CD14-positive monocyte (primary cell): ENCODE results near the gene PIGL. TPM values are rescaled to one million over a fixed set of nuclear protein-coding genes. Genes with fewer than 3 reads are reported as not detected.

Experiments
- DNase-seq, 3 donors: peaks; one replicate each; pipeline ENCODE4 v3.0.0-alpha.2; 2011 to 2022
- H2AFZ ChIP-seq: 2 replicates; pipeline ENCODE4 v1.6.0; 2012; ENCODE audit warnings: mild to moderate bottlenecking, low read depth, low read length, inconsistent platforms; ENCODE audit not compliant: insufficient read depth, poor library complexity, severe bottlenecking
- H3K27ac ChIP-seq, 2 donors: 1 replicate in 1 of 2; 2 replicates in 1 of 2; pipeline ENCODE4 v1.5.1; 2012 to 2013; ENCODE audit warnings: low read length in 2 of 2, control low read depth in 1 of 2, inconsistent platforms in 1 of 2, low read depth in 1 of 2, mild to moderate bottlenecking in 1 of 2
- H3K27me3 ChIP-seq, 2 donors: one replicate each; pipeline versions ENCODE4 v1.6.0 to v1.6.1; 2011 to 2013; ENCODE audit warnings: low read length in 2 of 2; ENCODE audit not compliant: control insufficient read depth in 2 of 2, insufficient read depth in 2 of 2
- H3K36me3 ChIP-seq, 2 donors: replicated peaks in 1 of 2; 1 replicate in 1 of 2; 2 replicates in 1 of 2; pipeline versions ENCODE4 v1.5.1 to v1.6.1; 2012 to 2013; ENCODE audit warnings: low read length in 2 of 2, control low read depth in 1 of 2, inconsistent platforms in 1 of 2, mild to moderate bottlenecking in 1 of 2; ENCODE audit not compliant: insufficient read depth in 2 of 2, control insufficient read depth in 1 of 2
- H3K4me1 ChIP-seq, 2 donors: 1 replicate in 1 of 2; 2 replicates in 1 of 2; pipeline versions ENCODE4 v1.5.1 to v1.6.1; 2012 to 2013; ENCODE audit warnings: low read length in 2 of 2, control low read depth in 1 of 2, inconsistent platforms in 1 of 2, mild to moderate bottlenecking in 1 of 2, moderate library complexity in 1 of 2; ENCODE audit not compliant: insufficient read depth in 2 of 2, control insufficient read depth in 1 of 2
- H3K4me2 ChIP-seq: replicated peaks from 2 replicates; pipeline ENCODE3; 2012; ENCODE audit warnings: low read length, moderate library complexity, mild to moderate bottlenecking; ENCODE audit not compliant: poor library complexity, severe bottlenecking; ENCODE audit errors: extremely low read depth
- H3K4me3 ChIP-seq, 3 experiments: fragments of 200-600 bp in 1 of 3; sonication (generic) in 1 of 3; replicated peaks in 1 of 3; 1 replicate in 2 of 3; 2 replicates in 1 of 3; pipeline ENCODE4 v1.5.1; 2011 to 2013; ENCODE audit warnings: low read length in 3 of 3, mild to moderate bottlenecking in 3 of 3, control low read depth in 2 of 3, low read depth in 2 of 3, inconsistent platforms in 1 of 3, moderate library complexity in 1 of 3
- H3K79me2 ChIP-seq: 2 replicates; pipeline ENCODE4 v1.6.0; 2012; ENCODE audit warnings: mild to moderate bottlenecking, control low read depth, inconsistent platforms, low read length, moderate library complexity; ENCODE audit not compliant: insufficient read depth
- H3K9ac ChIP-seq: 2 replicates; pipeline ENCODE4 v1.6.0; 2017; ENCODE audit warnings: low read length, mild to moderate bottlenecking; ENCODE audit not compliant: insufficient read depth, poor library complexity, severe bottlenecking
- H3K9me3 ChIP-seq, 2 donors: replicated peaks in 1 of 2; 1 replicate in 1 of 2; 2 replicates in 1 of 2; pipeline versions ENCODE4 v1.5.1 to v1.6.1; 2012 to 2013; ENCODE audit warnings: low read length in 2 of 2, control low read depth in 1 of 2; ENCODE audit not compliant: control insufficient read depth in 1 of 2, insufficient read depth in 1 of 2
- H4K20me1 ChIP-seq: 2 replicates; pipeline ENCODE4 v1.6.0; 2012; ENCODE audit warnings: mild to moderate bottlenecking, low read length, control low read depth, moderate library complexity; ENCODE audit not compliant: insufficient read depth
- H3K27ac Mint-ChIP-seq, 7 donors: one replicate each; pipeline ENCODE4 v1.8.0; 2020; ENCODE audit warnings: mild to moderate bottlenecking in 7 of 7, mixed read lengths in 7 of 7, moderate library complexity in 6 of 7, inconsistent platforms in 2 of 7
- H3K27me3 Mint-ChIP-seq, 3 donors: one replicate each; pipeline ENCODE4 v1.8.0; 2021 to 2022; ENCODE audit warnings: low read depth in 3 of 3, mild to moderate bottlenecking in 3 of 3, mixed read lengths in 3 of 3, moderate library complexity in 3 of 3, inconsistent platforms in 1 of 3
- H3K36me3 Mint-ChIP-seq, 2 donors: one replicate each; pipeline ENCODE4 v1.8.0; 2020; ENCODE audit warnings: mixed read lengths in 2 of 2, inconsistent platforms in 1 of 2, mild to moderate bottlenecking in 1 of 2
- H3K4me1 Mint-ChIP-seq: one replicate; pipeline ENCODE4 v1.8.0; 2020; ENCODE audit warnings: mild to moderate bottlenecking, mixed read lengths
- H3K4me3 Mint-ChIP-seq, 2 donors: one replicate each; pipeline ENCODE4 v1.8.0; 2020; ENCODE audit warnings: mild to moderate bottlenecking in 2 of 2, mixed read lengths in 2 of 2, moderate library complexity in 1 of 2
- H3K9me3 Mint-ChIP-seq, 7 donors: one replicate each; pipeline ENCODE4 v1.8.0; 2020 to 2022; ENCODE audit warnings: mixed read lengths in 7 of 7, mild to moderate bottlenecking in 6 of 7, moderate library complexity in 6 of 7, inconsistent platforms in 2 of 7
- WGBS: methylation state at CpG from one replicate; pipeline ENCODE4 v1.1.5; 2013; ENCODE audit warnings: missing lambda C conversion rate; ENCODE audit not compliant: insufficient coverage; 5-methylcytosine and 5-hydroxymethylcytosine counted together
- intact Hi-C, 2 donors: fragments of 100-400 bp; cut with micrococcal nuclease; formaldehyde crosslinking; loops; one replicate each; pipeline versions ENCODE4 v1.15.0 to v1.15.1; 2023
- polyA plus RNA-seq, 3 donors: library from polyadenylated mRNA; depleted of rRNA in 1 of 3; unstranded in 2 of 3; stranded (reverse) in 1 of 3; fragments of 300-500 nt in 2 of 3; fragments of >200 nt in 1 of 3; fragmentation: Illumina TruSeq in 2 of 3; gene quantifications; 1 replicate in 2 of 3; 2 replicates in 1 of 3; pipeline ENCODE4 v1.2.3, GENCODE V29; 2012 to 2021
- TF ChIP-seq, protein P1 (sequence below): fragments of 200-600 bp; IDR thresholded peaks from one replicate; pipeline ENCODE4 v1.8.0; 2022; ENCODE audit warnings: antibody characterized with exemption, mild to moderate bottlenecking

PIGL gene
- polyA plus RNA-seq, 3 donors: 3.6 to 44.2 (median 4.0) TPM

- no peak overlapping the region for H3K9ac ChIP-seq
- peak overlapping the region in 6 of 7 donors; percentile 3 to 86 (median 62) for H3K27ac Mint-ChIP-seq
Observed at GRCh38 chr17:16255481-16255921, 38.5 kb downstream of the PIGL start.

DNA sequence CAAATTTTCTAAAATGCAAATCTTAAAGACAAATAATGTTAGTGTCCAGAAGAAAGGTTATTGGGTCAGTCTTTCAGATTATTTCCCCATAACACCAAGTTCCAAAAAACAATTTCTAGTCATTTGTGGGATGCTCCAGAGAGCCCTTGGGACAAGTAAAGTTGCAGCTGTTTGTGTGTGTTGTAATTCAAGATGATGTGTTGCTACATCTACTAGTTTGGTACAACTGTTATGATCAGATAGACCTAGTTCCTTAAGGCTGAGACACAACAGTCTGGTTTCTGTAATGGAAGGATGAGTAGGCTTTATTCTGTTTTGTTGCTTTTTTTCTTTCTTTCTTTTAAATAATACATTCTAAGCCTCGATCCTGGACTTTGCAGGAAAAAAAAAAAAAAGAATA lies 41.9 kb downstream of the PIGL start:
- no CpG with 5 or more reads among the region's 1 CpG for WGBS
- Histone ChIP-seq H3K79me2 (no peaks in the 10 kb centered on the region), H3K4me3 (no peak overlapping the region), H4K20me1 (no peaks in the 10 kb centered on the region), H3K4me2 (no peak overlapping the region), H2AFZ (no peak overlapping the region), H3K9me3 (peaks cover 0 to 7% of the 10 kb centered on the region in 2 donors), H3K9ac (no peak overlapping the region), H3K27me3 (no peaks in the 10 kb centered on the region), H3K4me1 (peaks cover 14 to 15% of the 10 kb centered on the region in 2 donors), H3K36me3 (no peaks in the 10 kb centered on the region), H3K27ac (peak overlapping the region in 1 of 2 donors; percentile 14)
- peaks cover 20% of the 10 kb centered on the region for H3K4me1 Mint-ChIP-seq
- no peak overlapping the region for H3K4me3 Mint-ChIP-seq
- H3K27me3 Mint-ChIP-seq: no peaks in the 10 kb centered on the region
- intact Hi-C loops: no loop called here
- DNase-seq: peak in 1 of 3 donors; percentile 4
- TF ChIP-seq, protein P1, sequence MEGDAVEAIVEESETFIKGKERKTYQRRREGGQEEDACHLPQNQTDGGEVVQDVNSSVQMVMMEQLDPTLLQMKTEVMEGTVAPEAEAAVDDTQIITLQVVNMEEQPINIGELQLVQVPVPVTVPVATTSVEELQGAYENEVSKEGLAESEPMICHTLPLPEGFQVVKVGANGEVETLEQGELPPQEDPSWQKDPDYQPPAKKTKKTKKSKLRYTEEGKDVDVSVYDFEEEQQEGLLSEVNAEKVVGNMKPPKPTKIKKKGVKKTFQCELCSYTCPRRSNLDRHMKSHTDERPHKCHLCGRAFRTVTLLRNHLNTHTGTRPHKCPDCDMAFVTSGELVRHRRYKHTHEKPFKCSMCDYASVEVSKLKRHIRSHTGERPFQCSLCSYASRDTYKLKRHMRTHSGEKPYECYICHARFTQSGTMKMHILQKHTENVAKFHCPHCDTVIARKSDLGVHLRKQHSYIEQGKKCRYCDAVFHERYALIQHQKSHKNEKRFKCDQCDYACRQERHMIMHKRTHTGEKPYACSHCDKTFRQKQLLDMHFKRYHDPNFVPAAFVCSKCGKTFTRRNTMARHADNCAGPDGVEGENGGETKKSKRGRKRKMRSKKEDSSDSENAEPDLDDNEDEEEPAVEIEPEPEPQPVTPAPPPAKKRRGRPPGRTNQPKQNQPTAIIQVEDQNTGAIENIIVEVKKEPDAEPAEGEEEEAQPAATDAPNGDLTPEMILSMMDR: no peak
- no peak overlapping the region for H3K27ac Mint-ChIP-seq
- peaks cover 2 to 10% (median 6%) of the 10 kb centered on the region in 7 donors for H3K9me3 Mint-ChIP-seq
- H3K36me3 Mint-ChIP-seq: peaks cover 0 to 10% of the 10 kb centered on the region in 2 donors

More at GRCh38 chr17:16255481-16255921, 38.5 kb downstream of the PIGL start:
- no peak overlapping the region for H3K4me3 ChIP-seq
- H3K36me3 Mint-ChIP-seq: peaks cover 3 to 4% of the 10 kb centered on the region in 2 donors
- H3K79me2 ChIP-seq: no peaks in the 10 kb centered on the region
- peak overlapping the region; percentile 41 to 60 for H3K27ac ChIP-seq
- H3K4me1 Mint-ChIP-seq: peaks cover 20% of the 10 kb centered on the region
- no peak overlapping the region for H3K4me3 Mint-ChIP-seq
- WGBS: 81% methylated on average over 3 of the region's 4 CpGs
- H3K9me3 Mint-ChIP-seq: peaks cover 0 to 8% (median 5%) of the 10 kb centered on the region in 7 donors
- H3K9me3 ChIP-seq: peaks cover 0 to 6% of the 10 kb centered on the region in 2 donors
- H3K27me3 Mint-ChIP-seq: no peaks in the 10 kb centered on the region
- H3K36me3 ChIP-seq: no peaks in the 10 kb centered on the region
- H3K27me3 ChIP-seq: no peaks in the 10 kb centered on the region
- H4K20me1 ChIP-seq: no peaks in the 10 kb centered on the region
- TF ChIP-seq, protein P1: no peak
- peak overlapping the region; percentile 24 for H2AFZ ChIP-seq
- H3K4me1 ChIP-seq: peaks cover 14 to 15% of the 10 kb centered on the region in 2 donors
- no peak overlapping the region for H3K4me2 ChIP-seq
- intact Hi-C loops: no loop called here
- DNase-seq: no peak
